NOMO-1 treated with DMSO at 0.1 percent for 48 hours (cell line): ENCODE results near the gene REPS1.

ENCODE experiments used
- DNase-seq: peaks from one replicate; lab custom pipeline; 2025; ENCODE audit not compliant: unreplicated experiment; lab: John Stamatoyannopoulos, UW

The REPS1 gene

GRCh38 chr6:138864343-138864890, 123.6 kb downstream of the REPS1 start:
- no peak for DNase-seq

GRCh38 chr6:138863321-138863720, 124.7 kb downstream of the REPS1 start:
- DNase-seq, result peak; percentile 46

- DNase-seq, result no peak
These were observed 125.6 kb downstream of the REPS1 start for GRCh38 chr6:138862456-138862855.

DNA sequence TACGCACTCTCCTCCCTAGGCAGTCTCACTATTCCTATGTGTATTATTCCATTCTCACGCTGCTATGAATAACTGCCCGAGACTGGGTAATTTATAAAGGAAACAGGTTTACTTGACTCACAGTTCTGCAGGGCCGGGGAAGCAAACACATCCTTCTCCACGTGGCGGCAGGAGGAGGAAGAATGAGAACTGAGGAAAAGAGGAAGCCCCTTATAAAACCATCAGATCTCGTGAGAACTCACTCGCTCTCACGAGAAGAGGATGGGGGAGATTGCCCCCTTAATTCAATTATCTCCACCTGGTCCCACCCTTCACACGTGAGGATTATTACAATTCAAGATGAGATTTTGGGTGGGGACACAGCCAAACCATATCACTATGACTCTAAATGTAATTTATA, 130.3 kb downstream of the REPS1 start:
- peak; percentile 1 for DNase-seq

DNA sequence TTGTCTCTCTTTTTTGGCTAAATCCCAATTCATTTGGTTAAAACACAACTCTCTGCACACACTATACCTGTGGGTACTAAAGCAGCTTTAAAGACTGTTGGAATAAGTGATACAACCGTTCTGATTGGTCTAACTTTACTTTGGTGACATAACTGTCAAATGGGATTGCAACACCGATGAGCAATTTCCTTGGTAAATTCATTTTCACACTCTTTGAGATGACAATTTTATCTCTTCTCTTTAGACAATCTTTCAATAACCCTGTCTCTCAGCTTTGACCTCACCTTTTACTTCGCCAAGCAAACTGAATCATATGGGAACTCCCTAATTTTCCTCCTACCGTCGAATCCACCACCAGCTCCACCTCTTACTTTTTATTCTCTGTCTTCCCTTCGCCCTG, 131.4 kb downstream of the REPS1 start:
- DNase-seq, result peak; percentile 45
